Activated T-helper 17 cell treated with anti-CD3 and anti-CD28 coated beads, Interleukin-2, amount 50 U/mL, for 72 hours (primary cell): ENCODE data around the gene DOK3. TPM values are rescaled to one million over a fixed set of nuclear protein-coding genes. Genes with fewer than 3 reads are reported as not detected.

ENCODE experiments used
- ATAC-seq: fragments of 150-1000 bp; cut with Tn5 transposase; replicated peaks from 2 replicates; pipeline ENCODE4 v1.10.0; 2021; ENCODE audit warnings: mild to moderate bottlenecking, moderate library complexity
- H3K27ac Mint-ChIP-seq: one replicate; pipeline ENCODE4 v1.8.0; 2022; ENCODE audit warnings: mixed read lengths
- H3K27me3 Mint-ChIP-seq: one replicate; pipeline ENCODE4 v1.8.0; 2022; ENCODE audit warnings: mixed read lengths
- H3K36me3 Mint-ChIP-seq: one replicate; pipeline ENCODE4 v1.8.0; 2022; ENCODE audit warnings: low read depth, mild to moderate bottlenecking, mixed read lengths
- H3K4me1 Mint-ChIP-seq: one replicate; pipeline ENCODE4 v1.8.0; 2022; ENCODE audit warnings: mixed read lengths
- H3K4me3 Mint-ChIP-seq: one replicate; pipeline ENCODE4 v1.8.0; 2022; ENCODE audit warnings: mild to moderate bottlenecking, mixed read lengths
- H3K9me3 Mint-ChIP-seq: one replicate; pipeline ENCODE4 v1.8.0; 2022; ENCODE audit warnings: mixed read lengths
- total RNA-seq, 2 donors: library from RNA; stranded (reverse); gene quantifications; one replicate each; pipeline ENCODE4 v1.2.3, GENCODE V29; 2022

The DOK3 gene
- total RNA-seq, 2 donors from 2014 or later = 5.6 to 13.7 TPM

GRCh38 chr5:177456591-177456964, 53.0 kb downstream of the DOK3 start:
- no peaks in the 10 kb centered on the region for H3K36me3 Mint-ChIP-seq
- peak overlapping the region; percentile 66 for H3K4me3 Mint-ChIP-seq
- H3K9me3 Mint-ChIP-seq = no peaks in the 10 kb centered on the region
- H3K27ac Mint-ChIP-seq = peak overlapping the region; percentile 69
- peaks cover 4% of the 10 kb centered on the region for H3K4me1 Mint-ChIP-seq
- no peak for ATAC-seq
- H3K27me3 Mint-ChIP-seq = no peaks in the 10 kb centered on the region

- peak; percentile 44 for ATAC-seq
- H3K27me3 Mint-ChIP-seq = no peaks in the 10 kb centered on the region
Observed at GRCh38 chr5:177455661-177456590, 53.7 kb downstream of the DOK3 start.

GRCh38 chr5:177455036-177455660, 54.5 kb downstream of the DOK3 start:
- Mint-ChIP-seq H3K4me1 (no peaks in the 10 kb centered on the region), H3K9me3 (no peaks in the 10 kb centered on the region), H3K27me3 (no peaks in the 10 kb centered on the region), H3K4me3 (peak overlapping the region; percentile 66), H3K36me3 (no peaks in the 10 kb centered on the region), H3K27ac (no peak overlapping the region)
- ATAC-seq = peak; percentile 65

More at GRCh38 chr5:177455661-177456590, 53.7 kb downstream of the DOK3 start:
- Mint-ChIP-seq H3K36me3 (no peaks in the 10 kb centered on the region), H3K27ac (peak overlapping the region; percentile 69), H3K9me3 (no peaks in the 10 kb centered on the region), H3K4me3 (peak overlapping the region; percentile 66), H3K4me1 (no peaks in the 10 kb centered on the region)

- Mint-ChIP-seq H3K27ac (no peak overlapping the region), H3K4me3 (peak overlapping the region; percentile 76)
Observed at GRCh38 chr5:177454397-177455035, 55.1 kb downstream of the DOK3 start.

GRCh38 chr5:177453852-177454396, 55.7 kb downstream of the DOK3 start:
- Mint-ChIP-seq H3K9me3 (no peaks in the 10 kb centered on the region), H3K4me1 (no peaks in the 10 kb centered on the region), H3K36me3 (no peaks in the 10 kb centered on the region), H3K27ac (peak overlapping the region; percentile 76), H3K4me3 (peak overlapping the region; percentile 76), H3K27me3 (no peaks in the 10 kb centered on the region)
- ATAC-seq = no peak

More at GRCh38 chr5:177454397-177455035, 55.1 kb downstream of the DOK3 start:
- Mint-ChIP-seq H3K4me1 (no peaks in the 10 kb centered on the region), H3K9me3 (no peaks in the 10 kb centered on the region), H3K36me3 (no peaks in the 10 kb centered on the region), H3K27me3 (no peaks in the 10 kb centered on the region)
- ATAC-seq = peak; percentile 67

GRCh38 chr5:177452688-177453638, 56.7 kb downstream of the DOK3 start:
- peaks cover 8% of the 10 kb centered on the region for H3K4me1 Mint-ChIP-seq
- peak overlapping the region; percentile 76 for H3K4me3 Mint-ChIP-seq
- H3K27me3 Mint-ChIP-seq = no peaks in the 10 kb centered on the region
- no peaks in the 10 kb centered on the region for H3K9me3 Mint-ChIP-seq
- H3K27ac Mint-ChIP-seq = no peak overlapping the region
- peaks cover 6% of the 10 kb centered on the region for H3K36me3 Mint-ChIP-seq
- ATAC-seq = no peak

Other genes starting within 250 kb of the DOK3 start
- 10 to 100 TPM; 21.5 to 28.7 TPM for gene RAB24, start 206.1 kb downstream of the DOK3 start, total RNA-seq
- 100 to 1,000 TPM; 142 to 314 TPM for gene PRELID1, start 206.0 kb downstream of the DOK3 start, total RNA-seq
- 10 to 100 TPM; 21.9 to 26.0 TPM for gene MXD3, start 197.9 kb downstream of the DOK3 start, total RNA-seq
- gene LMAN2, start 158.2 kb downstream of the DOK3 start, total RNA-seq = 100 to 1,000 TPM in 1 of 2 donors, 10 to 100 TPM in 1; 94.3 to 122 TPM
- gene RGS14, start 151.9 kb downstream of the DOK3 start, total RNA-seq = 100 to 1,000 TPM in 1 of 2 donors, 10 to 100 TPM in 1; 45.5 to 102 TPM
- 1 to 10 TPM in 1 of 2 donors, under 1 TPM in 1; 0.56 to 1.1 TPM for gene SLC34A1, start 125.4 kb downstream of the DOK3 start, total RNA-seq
- gene PFN3, start 109.2 kb downstream of the DOK3 start, total RNA-seq = not detected
- 1 to 10 TPM; 3.7 to 4.6 TPM for gene F12, start 100.3 kb downstream of the DOK3 start, total RNA-seq
- 100 to 1,000 TPM; 108 to 130 TPM for gene GRK6, start 83.2 kb downstream of the DOK3 start, total RNA-seq
- 10 to 100 TPM in 1 of 2 donors, 1 to 10 TPM in 1; 8.2 to 13.6 TPM for gene PRR7, start 63.0 kb downstream of the DOK3 start, total RNA-seq
- gene DBN1, start 36.2 kb downstream of the DOK3 start, total RNA-seq = 1 to 10 TPM; 2.3 to 3.1 TPM
- 10 to 100 TPM; 34.9 to 38.8 TPM for gene PDLIM7, start 12.2 kb downstream of the DOK3 start, total RNA-seq
- gene DDX41, start 7.1 kb upstream of the DOK3 start, total RNA-seq = 100 to 1,000 TPM; 116 to 149 TPM
- 10 to 100 TPM; 67.5 to 72.3 TPM for gene FAM193B, start 44.7 kb upstream of the DOK3 start, total RNA-seq
- 100 to 1,000 TPM in 1 of 2 donors, 10 to 100 TPM in 1; 97.7 to 118 TPM for gene TMED9, start 82.4 kb upstream of the DOK3 start, total RNA-seq
- gene B4GALT7, start 90.3 kb upstream of the DOK3 start, total RNA-seq = 10 to 100 TPM; 11.6 to 14.3 TPM